GM21381 (cell line): ENCODE results near the gene RPL6.
"Not testable (repeated sequence)": the region's sequence is repeated elsewhere in the genome, so short reads cannot be mapped to it uniquely, and the experiment has no call there.

Source experiments
- ATAC-seq: cut with Tn5 transposase; IDR thresholded peaks from one replicate; pipeline ENCODE4 v1.9.1; 2021; ENCODE audit warnings: mild to moderate bottlenecking, moderate library complexity; ENCODE audit not compliant: unreplicated experiment

The RPL6 gene

DNA sequence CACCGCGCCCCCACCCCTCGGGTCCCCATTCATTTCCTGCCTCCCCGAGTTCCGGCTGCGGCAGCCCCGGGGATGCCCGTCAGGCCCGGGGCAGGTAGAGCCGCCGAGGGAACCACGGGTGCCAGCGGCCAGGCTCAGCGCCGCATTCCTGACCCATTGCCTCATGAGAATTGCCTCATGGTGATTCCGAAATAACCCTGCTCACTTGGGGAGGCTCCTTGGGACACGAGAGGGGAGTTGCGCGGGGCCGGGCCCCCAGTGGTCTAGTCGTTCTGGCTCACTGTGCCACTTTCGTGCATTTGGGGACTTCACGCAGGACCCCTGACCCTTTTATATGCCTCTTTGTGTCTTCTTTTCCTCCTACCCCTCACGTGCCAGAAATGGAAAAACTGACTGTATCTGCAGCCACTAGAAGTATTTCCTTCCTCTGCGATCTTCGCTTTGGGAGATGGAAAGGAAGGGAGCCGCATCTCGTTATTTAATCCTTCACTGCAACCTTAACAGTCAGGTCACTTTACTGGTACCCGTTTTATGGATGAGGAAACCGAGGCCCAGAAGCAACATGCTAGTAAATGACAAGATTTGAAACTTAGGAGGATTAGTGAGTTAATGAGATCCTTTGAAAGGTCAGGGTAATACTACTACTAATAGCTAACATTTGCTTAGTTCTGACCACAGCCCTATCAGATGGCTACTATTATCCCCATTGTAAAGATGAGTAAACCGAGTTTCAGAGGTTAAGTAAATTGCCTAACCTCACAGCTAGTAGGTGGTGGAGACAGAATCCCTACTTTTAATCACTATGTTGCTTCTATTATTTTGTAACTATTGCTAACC is 10.1 kb upstream of the RPL6 start:
- no peak for ATAC-seq

DNA sequence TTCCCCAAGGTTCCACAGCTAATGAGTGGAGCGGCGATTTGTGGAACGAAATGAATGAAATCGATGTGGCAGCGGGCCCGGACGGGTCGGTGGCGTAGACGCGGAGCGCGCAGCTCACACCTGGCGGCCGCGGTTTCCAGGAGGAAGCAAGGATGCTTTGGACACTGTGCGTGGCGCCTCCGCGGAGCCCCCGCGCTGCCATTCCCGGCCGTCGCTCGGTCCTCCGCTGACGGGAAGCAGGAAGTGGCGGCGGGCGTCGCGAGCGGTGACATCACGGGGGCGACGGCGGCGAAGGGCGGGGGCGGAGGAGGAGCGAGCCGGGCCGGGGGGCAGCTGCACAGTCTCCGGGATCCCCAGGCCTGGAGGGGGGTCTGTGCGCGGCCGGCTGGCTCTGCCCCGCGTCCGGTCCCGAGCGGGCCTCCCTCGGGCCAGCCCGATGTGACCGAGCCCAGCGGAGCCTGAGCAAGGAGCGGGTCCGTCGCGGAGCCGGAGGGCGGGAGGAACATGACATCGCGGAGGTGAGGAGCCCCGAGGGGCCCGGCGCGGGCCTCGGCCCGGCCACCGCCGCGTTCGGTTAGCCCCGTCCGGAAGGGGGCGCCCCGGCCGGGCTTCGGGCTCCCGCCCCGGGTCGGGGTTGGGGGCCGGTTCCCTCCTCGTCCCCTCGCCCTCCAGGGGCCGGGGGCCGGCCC is 9.3 kb upstream of the RPL6 start, which contains the start of gene PTPN11:
TSS of gene PTPN11 (plus strand) at position 340 of the 689 bp plus-strand sequence. CDS start at position 505, 165 bp downstream.
- peak; percentile 69 for ATAC-seq

DNA sequence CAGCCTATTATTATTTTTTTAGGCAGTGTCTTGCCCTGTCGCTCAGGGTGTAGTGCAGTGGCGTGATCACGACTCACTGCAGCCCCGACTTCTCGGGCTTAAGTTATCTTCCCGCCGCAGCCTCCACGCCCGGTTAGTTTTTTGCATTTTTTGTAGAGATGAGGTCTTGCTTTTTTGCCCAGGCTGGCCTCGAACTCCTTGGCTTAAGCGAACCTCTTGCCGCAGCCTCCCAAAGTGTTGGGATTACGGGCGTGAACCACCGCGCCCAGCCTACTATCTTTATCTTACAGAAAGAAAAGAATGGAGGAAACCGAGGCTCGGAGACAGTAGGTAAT is 8.8 kb upstream of the RPL6 start:
- ATAC-seq: no peak

DNA sequence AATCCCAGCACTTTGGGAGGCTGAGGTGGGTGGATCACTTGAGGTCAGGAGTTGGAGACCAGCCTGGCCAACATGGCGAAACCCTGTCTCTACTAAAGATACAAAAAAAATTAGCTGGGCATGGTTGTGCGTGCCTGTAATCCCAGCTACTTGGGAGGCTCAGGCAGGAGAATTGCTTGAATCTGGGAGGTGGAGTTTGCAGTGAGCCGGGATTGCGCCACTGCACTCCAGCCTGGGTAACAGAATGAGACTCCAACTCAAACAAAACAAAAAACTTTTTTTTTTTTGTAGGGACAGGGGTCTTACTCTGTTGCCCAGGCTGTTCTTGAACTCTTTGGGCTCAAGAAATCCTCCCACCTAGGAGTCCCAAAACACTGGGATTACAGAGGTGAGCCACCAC is 6.1 kb upstream of the RPL6 start:
- ATAC-seq: not testable (repeated sequence)

DNA sequence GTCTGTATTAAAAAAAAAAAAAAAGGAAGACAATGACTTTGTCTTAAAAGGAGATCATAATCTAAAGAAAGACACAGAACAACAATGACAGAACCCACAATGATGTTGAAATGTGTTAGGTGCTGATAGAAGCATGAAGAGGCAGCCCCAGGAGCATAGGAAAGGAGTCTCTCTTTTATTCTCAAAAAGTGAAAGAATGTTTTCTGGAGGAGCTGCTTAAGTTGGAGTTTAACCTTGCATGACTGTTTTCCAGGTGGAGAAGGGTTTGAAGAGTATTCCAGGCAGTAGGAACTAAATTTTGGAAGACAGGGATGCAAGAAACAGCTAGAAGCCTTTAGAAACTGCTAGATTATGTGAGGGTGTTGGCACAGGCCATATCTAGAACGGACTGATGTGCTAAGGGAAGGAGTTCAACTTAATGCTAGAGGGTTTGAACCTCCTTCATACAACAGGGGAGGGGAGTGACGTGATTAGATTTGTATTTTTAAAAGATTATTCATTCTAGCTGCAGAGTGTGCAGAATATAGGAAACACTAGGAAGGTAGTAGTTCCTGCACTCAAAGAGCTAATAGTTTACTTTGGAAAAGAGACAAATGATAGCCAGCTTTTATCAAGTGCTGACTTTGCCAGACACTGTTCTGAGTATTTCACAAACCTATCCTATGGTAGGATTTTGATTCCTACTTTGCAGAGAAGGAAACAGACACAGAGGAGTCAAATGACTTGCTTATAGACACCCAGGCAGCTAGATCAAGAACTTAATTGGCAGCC is 4.6 kb upstream of the RPL6 start:
- no peak for ATAC-seq

DNA sequence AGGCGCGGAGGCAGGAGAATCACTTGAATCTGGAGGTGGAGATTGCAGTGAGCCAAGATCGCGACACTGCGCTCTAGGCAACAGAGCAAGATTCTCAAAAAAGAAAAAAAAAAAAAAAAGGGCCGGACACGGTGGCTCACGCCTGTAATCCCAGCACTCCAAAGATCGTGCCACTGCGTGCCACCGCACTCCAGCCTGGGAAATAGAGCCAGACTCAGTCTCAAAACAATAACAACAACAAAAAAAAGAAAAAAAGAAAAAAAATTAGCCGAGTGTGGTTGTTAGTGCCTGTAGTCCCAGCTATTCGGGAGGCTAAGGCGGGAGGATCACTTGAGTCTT is 470 bp upstream of the RPL6 start:
- no peak for ATAC-seq

DNA sequence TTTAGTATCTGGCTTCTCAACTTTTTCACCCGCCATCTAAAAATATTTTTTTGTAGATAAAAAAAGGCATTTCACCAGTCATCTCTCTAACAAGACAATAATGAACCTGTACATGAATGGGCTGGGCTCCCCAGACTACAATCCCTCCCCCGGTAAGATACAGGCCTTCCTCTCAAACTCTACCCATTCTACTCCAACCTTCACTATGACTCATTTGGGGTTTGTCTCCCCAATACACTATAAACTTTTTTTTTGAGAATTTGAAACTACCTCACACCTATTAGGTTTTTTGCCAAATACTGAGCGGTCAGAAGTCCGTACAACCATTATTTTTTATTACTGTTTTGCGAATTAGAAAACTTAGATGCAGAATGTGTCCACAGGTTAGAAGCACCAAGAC is 784 bp downstream of the RPL6 start:
- no peak for ATAC-seq

DNA sequence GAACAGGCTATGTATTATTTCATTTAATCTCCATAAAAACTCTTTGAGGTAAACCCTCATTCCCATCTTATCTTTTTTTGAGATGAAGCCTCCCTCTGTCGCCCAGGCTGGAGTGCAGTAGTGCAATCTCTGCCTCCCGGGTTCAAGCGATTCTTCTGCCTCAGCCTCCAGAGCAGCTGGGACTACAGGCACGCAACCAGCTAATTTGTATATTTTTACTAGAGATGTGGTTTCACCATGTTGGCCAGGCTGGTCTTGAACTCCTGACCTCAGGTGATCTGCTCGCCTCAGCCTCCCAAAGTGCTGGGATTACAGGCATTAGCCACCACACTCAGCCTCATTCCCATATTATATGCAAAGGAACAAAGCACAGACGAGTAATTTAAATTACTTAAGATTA is 1.7 kb downstream of the RPL6 start:
- ATAC-seq: not testable (repeated sequence)

DNA sequence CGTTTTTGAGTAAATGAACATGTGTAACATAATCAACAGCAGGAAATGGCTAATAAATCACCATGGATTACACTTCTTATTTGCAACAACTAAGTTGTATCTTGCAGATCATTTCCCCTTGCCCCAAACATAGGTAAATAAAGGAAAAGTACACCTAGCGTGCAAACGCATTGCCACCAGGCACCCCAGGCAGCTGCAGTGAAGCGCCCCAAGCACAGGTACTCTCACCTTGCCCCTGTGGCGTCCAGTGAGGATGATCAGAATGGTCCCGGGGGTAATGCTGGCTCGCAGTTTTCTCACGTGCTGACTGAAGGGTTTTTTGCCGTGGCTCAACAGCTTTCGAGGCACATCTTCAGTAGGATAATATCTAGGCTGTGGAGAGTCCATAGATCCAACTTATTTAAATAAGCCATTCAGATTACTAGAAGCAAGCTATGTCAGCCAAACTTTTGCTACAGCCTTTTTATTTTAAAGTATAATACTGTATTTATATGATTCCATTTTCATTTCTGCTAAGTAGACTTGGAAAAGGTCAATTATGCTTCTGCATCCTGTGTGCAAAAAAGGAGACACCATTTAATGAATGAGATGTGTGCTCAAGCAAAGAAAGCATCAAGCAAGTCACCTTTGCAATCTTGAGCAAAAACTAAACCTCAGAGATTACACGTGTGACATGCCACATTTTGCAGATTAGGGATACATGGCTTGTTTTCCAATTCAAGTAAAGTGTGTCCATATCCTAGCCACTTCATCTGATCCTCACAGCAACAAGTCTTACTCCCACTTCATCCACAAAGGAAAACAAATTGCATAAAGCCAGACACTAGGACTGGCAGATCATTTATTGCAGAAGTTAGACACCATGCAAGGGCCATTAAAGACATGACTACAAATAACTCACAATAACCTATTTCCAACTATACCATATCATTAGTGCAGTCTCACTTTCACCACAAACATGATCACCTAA is 2.6 kb downstream of the RPL6 start:
- ATAC-seq: no peak

DNA sequence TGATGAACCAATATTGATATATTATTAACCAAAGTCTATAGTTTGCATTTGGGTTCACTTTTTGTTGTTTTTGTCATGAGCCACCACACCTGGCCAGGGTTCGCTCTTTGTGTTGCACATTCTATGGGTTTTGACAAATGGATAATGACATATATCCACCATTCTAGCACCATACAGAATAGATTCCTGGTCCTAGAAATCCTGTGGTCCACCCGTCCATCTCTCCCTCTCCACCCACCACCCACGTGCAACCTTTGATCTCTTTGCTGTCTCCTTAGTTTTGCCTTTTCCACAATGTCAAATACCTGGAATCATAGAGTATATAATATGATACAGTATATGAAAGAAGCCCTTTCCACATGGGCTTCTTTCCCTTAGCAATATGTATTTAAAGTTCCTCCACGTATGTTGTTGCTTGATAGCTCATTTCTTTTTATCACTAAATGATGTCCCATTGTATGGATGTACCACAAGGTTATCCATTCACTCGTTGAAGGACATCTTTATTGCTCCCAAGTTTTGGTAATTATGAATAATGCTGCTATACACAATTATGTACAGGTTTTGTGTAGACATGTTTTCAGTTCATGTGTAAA is 7.4 kb downstream of the RPL6 start:
- no peak for ATAC-seq

DNA sequence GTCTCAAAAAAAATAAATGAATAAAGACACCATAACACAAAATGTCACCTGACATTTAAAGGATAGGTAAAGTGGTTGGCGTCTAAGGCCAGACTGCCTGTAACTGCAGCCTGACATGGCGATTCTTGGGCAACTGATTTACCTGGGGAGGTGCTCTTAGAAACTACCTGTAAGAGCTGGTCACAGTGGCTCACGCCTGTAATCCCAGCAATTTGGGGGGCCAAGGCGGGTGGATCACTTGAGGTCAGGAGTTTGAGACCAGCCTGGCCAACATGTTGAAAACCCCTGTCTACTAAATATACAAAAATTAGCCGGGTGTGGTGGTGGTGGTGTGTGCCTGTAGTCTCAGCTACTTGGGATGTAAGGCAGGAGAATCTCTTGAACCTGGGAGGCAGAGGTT is 8.4 kb downstream of the RPL6 start:
- ATAC-seq: no peak

DNA sequence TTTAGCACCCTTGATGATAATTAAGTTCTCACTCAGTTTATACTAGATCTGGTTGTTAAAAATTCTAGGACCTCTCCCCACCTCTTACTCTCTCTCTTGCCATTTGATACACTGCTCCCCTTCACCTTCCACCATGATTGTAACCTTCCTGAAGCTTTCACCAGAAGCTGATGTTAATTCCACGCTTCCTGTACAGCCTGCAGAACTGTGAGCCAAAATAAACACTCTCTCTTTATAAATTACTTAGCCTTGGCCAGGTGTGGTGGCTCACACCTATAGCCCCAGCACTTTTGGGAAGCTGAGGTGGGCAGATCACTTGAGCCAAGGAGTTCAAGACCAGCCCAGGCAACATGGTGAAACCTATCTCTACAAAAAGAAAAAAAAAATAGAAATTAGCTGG is 16.1 kb downstream of the RPL6 start:
- ATAC-seq: no peak

DNA sequence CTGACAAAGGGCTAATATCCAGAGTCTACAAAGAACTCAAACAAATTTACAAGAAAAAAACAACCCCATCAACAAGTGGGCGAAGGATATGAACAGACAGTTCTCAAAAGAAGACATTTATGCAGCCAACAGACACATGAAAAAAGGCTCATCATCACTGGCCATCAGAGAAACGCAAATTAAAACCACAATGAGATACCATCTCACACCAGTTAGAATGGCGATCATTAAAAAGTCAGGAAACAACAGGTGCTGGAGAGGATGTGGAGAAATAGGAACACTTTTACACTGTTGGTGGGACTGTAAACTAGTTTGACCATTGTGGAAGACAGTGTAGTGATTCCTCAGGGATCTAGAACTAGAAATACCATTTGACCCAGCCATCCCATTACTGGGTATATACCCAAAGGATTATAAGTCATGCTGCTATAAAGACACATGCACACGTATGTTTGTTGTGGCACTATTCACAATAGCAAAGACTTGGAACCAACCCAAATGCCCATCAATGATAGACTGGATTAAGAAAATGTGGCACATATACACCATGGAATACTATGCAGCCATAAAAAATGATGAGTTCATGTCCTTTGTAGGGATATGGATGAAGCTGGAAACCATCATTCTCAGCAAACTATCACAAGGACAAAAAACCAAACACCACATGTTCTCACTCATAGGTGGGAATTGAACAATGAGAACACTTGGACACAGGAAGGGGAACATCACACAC is 19.3 kb downstream of the RPL6 start:
- ATAC-seq: not testable (repeated sequence)

DNA sequence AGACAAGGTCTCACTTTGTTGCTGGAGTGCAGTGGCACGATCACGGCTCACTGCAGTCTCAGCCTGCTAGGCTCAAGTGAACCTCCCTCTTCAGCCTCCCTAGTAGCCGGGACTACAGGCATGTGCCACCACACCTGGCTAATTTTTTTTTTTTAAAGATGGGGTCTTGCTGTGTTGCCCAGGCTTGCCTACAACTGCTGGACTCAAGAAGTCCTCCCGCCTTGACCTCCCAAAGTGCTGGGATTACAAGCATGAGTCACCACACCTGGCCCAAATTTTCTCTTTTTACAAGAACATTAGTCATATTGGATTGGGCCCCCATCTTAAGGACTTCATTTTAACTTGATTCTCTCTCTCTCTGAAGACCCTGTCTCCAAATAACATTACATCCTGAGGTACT is 20.2 kb downstream of the RPL6 start:
- no peak for ATAC-seq

DNA sequence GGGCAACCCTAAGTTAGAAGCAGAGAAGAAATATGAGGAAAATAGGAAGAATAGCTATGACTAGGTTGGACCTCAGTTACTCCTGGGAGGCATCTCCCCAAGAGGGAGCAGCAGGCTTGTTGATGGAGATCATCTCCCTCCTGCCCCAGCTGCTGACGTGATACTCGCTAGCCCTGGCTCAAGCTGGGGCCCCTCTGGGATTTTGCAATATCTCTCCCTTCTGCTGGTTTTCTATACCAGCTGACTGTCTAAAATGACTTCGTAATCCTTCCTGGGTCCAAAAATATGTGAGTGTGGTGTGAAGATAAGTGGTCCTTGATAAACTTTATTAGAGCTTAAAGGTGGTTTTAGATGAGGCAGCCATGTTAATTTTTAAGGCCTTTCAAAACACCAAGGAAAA is 22.7 kb downstream of the RPL6 start:
- no peak for ATAC-seq

DNA sequence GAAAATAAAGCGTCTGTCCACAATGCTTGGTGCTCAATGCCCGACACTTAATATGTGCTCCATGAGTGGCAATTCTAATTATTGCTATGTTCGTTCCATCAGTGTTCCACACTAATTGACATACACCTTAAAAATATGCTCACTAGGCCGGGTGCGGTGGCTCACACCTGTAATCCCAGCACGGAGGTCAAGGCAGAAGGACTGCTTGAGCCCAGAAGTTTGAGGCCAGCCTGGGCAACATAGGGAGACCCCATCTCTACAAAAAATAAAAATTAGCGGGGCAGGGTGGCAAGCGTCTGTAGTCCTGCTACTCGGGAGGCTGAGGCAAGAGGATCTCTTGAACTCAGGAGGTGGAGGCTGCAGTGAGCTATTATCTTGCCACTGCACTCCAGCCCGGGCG is 26.5 kb downstream of the RPL6 start:
- ATAC-seq: no peak

DNA sequence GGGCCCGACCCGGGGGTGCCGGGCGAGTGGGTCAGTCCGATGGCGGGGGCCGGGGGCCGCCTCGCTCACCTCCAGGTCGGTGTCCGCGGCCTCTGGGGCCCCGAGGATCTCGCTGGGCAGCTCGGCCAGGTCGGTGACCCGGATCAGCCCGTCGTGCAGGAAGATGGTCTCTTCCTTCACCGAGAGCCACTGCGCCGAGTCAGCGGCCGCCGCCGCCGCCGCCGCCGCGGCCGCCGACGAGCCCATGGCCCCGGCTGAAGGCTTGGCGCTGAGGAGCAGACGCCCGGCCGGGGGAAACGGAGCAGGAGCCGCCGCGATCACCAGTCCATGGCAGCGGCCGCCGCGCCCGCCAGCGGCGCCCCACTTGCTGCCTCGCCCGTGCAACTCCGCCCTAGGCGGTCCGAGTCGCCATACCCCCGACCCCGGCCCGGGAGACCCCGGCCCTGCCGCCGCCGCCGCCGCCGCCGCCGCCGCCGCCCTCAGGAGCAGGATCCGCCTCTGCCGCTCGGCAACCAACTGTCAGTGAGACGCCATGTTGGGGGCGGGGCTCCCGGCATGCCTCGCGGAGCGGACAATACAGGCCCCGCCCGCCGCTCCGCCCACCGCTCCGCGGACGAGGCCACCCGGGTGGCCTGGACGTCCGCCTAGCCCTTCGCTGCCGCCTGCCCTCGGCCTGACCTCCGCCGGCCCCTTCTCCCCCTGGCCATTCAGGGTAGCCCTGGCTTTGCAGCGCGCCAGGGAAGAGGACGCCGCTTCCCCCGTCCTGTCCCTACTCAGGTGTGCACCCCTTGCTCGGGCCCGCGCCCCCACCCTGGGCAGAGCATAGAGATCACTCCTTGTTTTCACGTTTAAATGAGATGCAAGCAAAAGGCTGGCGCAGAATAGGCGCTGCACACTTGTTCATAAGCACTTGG is 27.3 kb downstream of the RPL6 start, which contains the start of gene HECTD4:
TSS of gene HECTD4 (minus strand) at position 549 of the 914 bp plus-strand sequence. CDS start at position 246, 303 bp downstream.
- ATAC-seq: peak; percentile 91

DNA sequence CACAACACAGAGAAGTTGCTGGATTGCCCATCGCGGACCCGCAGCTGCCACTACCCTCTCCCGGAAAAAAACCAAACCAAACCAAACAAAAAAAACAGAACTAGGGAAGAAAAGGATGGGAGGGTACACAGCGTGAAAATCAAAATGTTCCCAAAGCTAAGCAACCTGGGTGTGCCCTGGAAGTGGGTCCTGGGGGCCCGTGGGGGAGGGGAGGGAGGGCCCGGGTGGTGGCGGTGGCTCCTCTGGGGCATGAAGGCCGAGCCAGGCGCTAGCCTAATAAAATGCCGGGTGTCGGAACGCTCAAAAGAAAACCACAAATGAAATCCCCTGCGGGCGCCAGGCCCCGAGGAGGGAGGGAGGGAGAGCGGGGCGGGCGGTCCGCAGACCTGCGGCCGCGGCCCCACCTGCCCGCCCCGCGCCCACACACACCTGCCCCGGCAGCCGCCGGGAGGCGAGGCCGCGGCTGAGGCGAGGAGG is 28.0 kb downstream of the RPL6 start:
- ATAC-seq: peak; percentile 50
